ENCODE data around the gene SUGT1. TPM values are rescaled to one million over a fixed set of nuclear protein-coding genes. Genes with fewer than 3 reads are reported as not detected.

The SUGT1 gene
- total RNA-seq, 1 donor from 2014 or later: 67.8 TPM

- Mint-ChIP-seq H3K27me3 (no peaks in the 10 kb centered on the region), H3K36me3 (ENCODE audit: insufficient read depth) (peaks cover 11% of the 10 kb centered on the region), H3K4me3 (ENCODE audit: low read depth) (no peak overlapping the region), H3K9me3 (ENCODE audit: low read depth) (no peaks in the 10 kb centered on the region), H3K27ac (no peak overlapping the region), H3K4me1 (ENCODE audit: low read depth) (peaks cover 7% of the 10 kb centered on the region)
- DNase-seq (ENCODE audit: low spot score, unreplicated experiment): no peak
- TF ChIP-seq CTCF (IDR thresholded peaks at IDR 0.05; ENCODE audit: unreplicated experiment): no peak
These were observed 306 bp downstream of the SUGT1 start for GRCh38 chr13:52652980-52653303.

GRCh38 chr13:52659340-52659739, 6.7 kb downstream of the SUGT1 start:
- Mint-ChIP-seq H3K9me3 (ENCODE audit: low read depth) (no peaks in the 10 kb centered on the region), H3K27me3 (no peaks in the 10 kb centered on the region), H3K27ac (no peak overlapping the region)

GRCh38 chr13:52664272-52664671, 11.6 kb downstream of the SUGT1 start:
- Mint-ChIP-seq H3K27ac (no peak overlapping the region), H3K9me3 (ENCODE audit: low read depth) (no peaks in the 10 kb centered on the region), H3K4me3 (ENCODE audit: low read depth) (no peak overlapping the region), H3K27me3 (no peaks in the 10 kb centered on the region), H3K4me1 (ENCODE audit: low read depth) (no peaks in the 10 kb centered on the region), H3K36me3 (ENCODE audit: insufficient read depth) (peaks cover 16% of the 10 kb centered on the region)
- TF ChIP-seq CTCF (IDR thresholded peaks at IDR 0.05; ENCODE audit: unreplicated experiment): no peak
- DNase-seq (ENCODE audit: low spot score, unreplicated experiment): no peak

More at GRCh38 chr13:52659340-52659739, 6.7 kb downstream of the SUGT1 start:
- no peak for DNase-seq (ENCODE audit: low spot score, unreplicated experiment)
- H3K4me1 Mint-ChIP-seq (ENCODE audit: low read depth): no peaks in the 10 kb centered on the region
- H3K4me3 Mint-ChIP-seq (ENCODE audit: low read depth): no peak overlapping the region
- no peak for TF ChIP-seq CTCF (IDR thresholded peaks at IDR 0.05; ENCODE audit: unreplicated experiment)
- H3K36me3 Mint-ChIP-seq (ENCODE audit: insufficient read depth): peaks cover 7% of the 10 kb centered on the region

- H3K4me1 Mint-ChIP-seq (ENCODE audit: low read depth): no peaks in the 10 kb centered on the region
- TF ChIP-seq CTCF (IDR thresholded peaks at IDR 0.05; ENCODE audit: unreplicated experiment): peak; percentile 54
- peaks cover 13% of the 10 kb centered on the region for H3K36me3 Mint-ChIP-seq (ENCODE audit: insufficient read depth)
- no peak overlapping the region for H3K27ac Mint-ChIP-seq
- no peak for DNase-seq (ENCODE audit: low spot score, unreplicated experiment)
- H3K27me3 Mint-ChIP-seq: no peaks in the 10 kb centered on the region
- H3K9me3 Mint-ChIP-seq (ENCODE audit: low read depth): no peaks in the 10 kb centered on the region
- no peak overlapping the region for H3K4me3 Mint-ChIP-seq (ENCODE audit: low read depth)
These were observed 12.7 kb downstream of the SUGT1 start for GRCh38 chr13:52665325-52665724.

- H3K36me3 Mint-ChIP-seq (ENCODE audit: insufficient read depth): peaks cover 14% of the 10 kb centered on the region
- H3K27me3 Mint-ChIP-seq: no peaks in the 10 kb centered on the region
- no peak for TF ChIP-seq CTCF (IDR thresholded peaks at IDR 0.05; ENCODE audit: unreplicated experiment)
- H3K4me3 Mint-ChIP-seq (ENCODE audit: low read depth): no peak overlapping the region
- peaks cover 3% of the 10 kb centered on the region for H3K4me1 Mint-ChIP-seq (ENCODE audit: low read depth)
- H3K27ac Mint-ChIP-seq: no peak overlapping the region
- DNase-seq (ENCODE audit: low spot score, unreplicated experiment): no peak
- no peaks in the 10 kb centered on the region for H3K9me3 Mint-ChIP-seq (ENCODE audit: low read depth)
These were observed 17.0 kb downstream of the SUGT1 start for GRCh38 chr13:52669677-52670076.
